Thoracic aorta (tissue), 2 donors: ENCODE results near the gene OBSCN. TPM values are rescaled to one million over a fixed set of nuclear protein-coding genes. Genes with fewer than 3 reads are reported as not detected.

ENCODE experiments used
- ATAC-seq: fragments of 150-250 bp; one replicate; pipeline ENCODE4 v1.8.0; 2017; ENCODE audit warnings: low read depth; ENCODE audit not compliant: insufficient number of reproducible peaks, low FRiP score
- DNase-seq: peaks from one replicate; pipeline ENCODE4 v3.0.0-alpha.2; 2020; ENCODE audit warnings: low spot score
- H3K27ac ChIP-seq, 2 donors: fragments of 200-600 bp; sonication (generic); 1 replicate in 1 of 2; 2 replicates in 1 of 2; pipeline ENCODE4 v1.5.1; 2016; ENCODE audit warnings: mild to moderate bottlenecking in 2 of 2, moderate library complexity in 2 of 2
- H3K27me3 ChIP-seq: fragments of 200-600 bp; sonication (generic); replicated peaks from 2 replicates; pipeline ENCODE4 v1.6.0; 2016; ENCODE audit warnings: mild to moderate bottlenecking; ENCODE audit not compliant: insufficient read depth
- H3K36me3 ChIP-seq: fragments of 200-600 bp; sonication (generic); one replicate; pipeline ENCODE4 v1.5.1; 2016
- H3K4me1 ChIP-seq, 2 donors: fragments of 200-600 bp; sonication (generic); 1 replicate in 1 of 2; 2 replicates in 1 of 2; pipeline versions ENCODE4 v1.5.1 to v1.6.0; 2016; ENCODE audit warnings: low read depth in 2 of 2, mild to moderate bottlenecking in 1 of 2; ENCODE audit not compliant: control insufficient read depth in 1 of 2
- H3K4me3 ChIP-seq: fragments of 200-600 bp; sonication (generic); 2 replicates; pipeline ENCODE4 v1.5.1; 2016; ENCODE audit warnings: mild to moderate bottlenecking
- H3K9me3 ChIP-seq: fragments of 200-600 bp; sonication (generic); 2 replicates; pipeline ENCODE4 v1.5.1; 2016
- CTCF ChIP-seq: fragments of 200-600 bp; sonication (generic); IDR thresholded peaks from one replicate; pipeline ENCODE4 v1.5.1; 2019; ENCODE audit warnings: antibody characterized with exemption
- total RNA-seq, 2 donors: library from RNA; depleted of rRNA; stranded (reverse); fragments of >200 nt; gene quantifications; one replicate each; pipeline versions ENCODE4 v1.1.0 to v1.2.3, GENCODE V29; 2016

OBSCN gene
- total RNA-seq, 2 donors from 2014 or later: 22.3 to 40.2 TPM

DNA sequence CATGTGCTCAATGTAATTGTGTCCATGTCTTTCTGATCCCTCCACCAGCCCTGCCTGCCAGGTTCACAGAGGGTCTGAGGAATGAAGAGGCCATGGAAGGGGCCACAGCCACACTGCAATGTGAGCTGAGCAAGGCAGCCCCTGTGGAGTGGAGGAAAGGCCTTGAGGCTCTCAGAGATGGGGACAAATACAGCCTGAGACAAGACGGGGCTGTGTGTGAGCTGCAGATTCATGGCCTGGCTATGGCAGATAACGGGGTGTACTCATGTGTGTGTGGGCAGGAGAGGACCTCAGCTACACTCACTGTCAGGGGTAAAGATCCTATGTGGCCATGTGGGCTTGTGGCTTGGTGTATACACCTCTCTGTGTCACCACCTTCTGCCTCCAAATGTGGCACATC lies 91.4 kb downstream of the OBSCN start:
- H3K36me3 ChIP-seq: no peaks in the 10 kb centered on the region
- DNase-seq (no peak), ATAC-seq (no peak)
- H3K4me3 ChIP-seq: no peak overlapping the region
- H3K27me3 ChIP-seq: no peaks in the 10 kb centered on the region
- no peak for TF ChIP-seq CTCF
- H3K9me3 ChIP-seq: peaks cover 17% of the 10 kb centered on the region
- no peak overlapping the region for H3K27ac ChIP-seq
- no peaks in the 10 kb centered on the region for H3K4me1 ChIP-seq

DNA sequence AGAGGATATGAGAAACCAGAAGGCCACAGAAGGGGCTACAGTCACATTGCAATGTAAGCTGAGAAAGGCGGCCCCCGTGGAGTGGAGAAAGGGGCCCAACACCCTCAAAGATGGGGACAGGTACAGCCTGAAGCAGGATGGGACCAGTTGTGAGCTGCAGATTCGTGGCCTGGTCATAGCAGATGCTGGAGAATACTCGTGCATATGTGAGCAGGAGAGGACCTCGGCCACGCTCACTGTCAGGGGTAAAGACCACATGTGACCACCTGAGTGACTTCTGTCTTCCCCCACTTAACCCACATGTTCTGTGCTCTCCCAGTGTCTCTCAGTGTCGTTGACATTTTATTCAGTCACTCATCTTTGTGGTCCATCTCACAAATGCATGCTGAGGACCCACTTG lies 92.1 kb downstream of the OBSCN start:
- H3K27me3 ChIP-seq: no peaks in the 10 kb centered on the region
- no peaks in the 10 kb centered on the region for H3K36me3 ChIP-seq
- H3K4me3 ChIP-seq: no peak overlapping the region
- peaks cover 17% of the 10 kb centered on the region for H3K9me3 ChIP-seq
- no peak for TF ChIP-seq CTCF
- DNase-seq: no peak
- no peak overlapping the region for H3K27ac ChIP-seq
- no peaks in the 10 kb centered on the region for H3K4me1 ChIP-seq
- no peak for ATAC-seq

GRCh38 chr1:228302086-228302485 lies 94.2 kb downstream of the OBSCN start:
- TF ChIP-seq CTCF: no peak
- Histone ChIP-seq H3K4me1 (no peaks in the 10 kb centered on the region), H3K27ac (no peak overlapping the region), H3K27me3 (no peaks in the 10 kb centered on the region), H3K9me3 (peaks cover 17% of the 10 kb centered on the region), H3K4me3 (no peak overlapping the region), H3K36me3 (no peaks in the 10 kb centered on the region)
- DNase-seq (no peak), ATAC-seq (no peak)

DNA sequence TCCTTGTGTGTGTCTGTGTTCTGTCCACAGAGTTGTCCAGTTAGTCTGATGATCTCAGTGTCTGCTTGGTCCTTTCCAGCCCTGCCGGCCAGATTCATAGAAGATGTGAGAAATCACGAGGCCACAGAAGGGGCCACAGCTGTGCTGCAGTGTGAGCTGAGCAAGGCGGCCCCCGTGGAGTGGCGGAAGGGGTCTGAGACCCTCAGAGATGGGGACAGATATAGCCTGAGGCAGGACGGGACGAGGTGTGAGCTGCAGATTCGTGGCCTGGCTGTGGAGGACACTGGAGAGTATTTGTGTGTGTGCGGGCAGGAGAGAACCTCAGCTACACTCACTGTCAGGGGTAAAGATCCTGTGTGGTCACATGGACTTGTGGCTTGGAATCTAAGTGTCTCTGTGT lies 95.8 kb downstream of the OBSCN start:
- H3K9me3 ChIP-seq: peaks cover 17% of the 10 kb centered on the region
- DNase-seq: no peak
- no peaks in the 10 kb centered on the region for H3K27me3 ChIP-seq
- H3K4me3 ChIP-seq: no peak overlapping the region
- H3K4me1 ChIP-seq: no peaks in the 10 kb centered on the region
- no peak overlapping the region for H3K27ac ChIP-seq
- ATAC-seq: no peak
- H3K36me3 ChIP-seq: no peaks in the 10 kb centered on the region
- TF ChIP-seq CTCF: no peak

DNA sequence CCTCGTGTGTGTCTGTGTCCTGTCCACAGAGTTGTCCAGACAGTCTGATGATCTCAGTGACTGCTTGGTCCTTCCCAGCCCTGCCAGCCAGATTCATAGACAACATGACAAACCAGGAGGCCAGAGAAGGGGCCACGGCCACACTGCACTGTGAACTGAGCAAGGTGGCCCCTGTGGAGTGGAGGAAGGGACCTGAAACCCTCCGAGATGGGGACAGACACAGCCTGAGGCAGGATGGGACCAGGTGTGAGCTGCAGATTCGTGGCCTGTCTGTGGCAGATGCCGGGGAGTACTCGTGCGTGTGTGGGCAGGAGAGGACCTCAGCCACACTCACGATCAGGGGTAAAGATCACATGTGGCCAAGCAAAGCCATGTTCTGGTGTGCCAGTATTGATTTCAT lies 96.4 kb downstream of the OBSCN start:
- Histone ChIP-seq H3K4me1 (no peaks in the 10 kb centered on the region), H3K27me3 (no peaks in the 10 kb centered on the region), H3K9me3 (peaks cover 17% of the 10 kb centered on the region), H3K36me3 (no peaks in the 10 kb centered on the region), H3K27ac (no peak overlapping the region), H3K4me3 (no peak overlapping the region)
- no peak for TF ChIP-seq CTCF
- ATAC-seq: no peak
- DNase-seq: no peak
